ENCODE measurements around the gene COQ8A.

The COQ8A gene

GRCh38 chr1:226974544-226975258 is 34.6 kb downstream of the COQ8A start:
- DNase-seq, result no peak

- no peak for DNase-seq
These were observed 35.5 kb downstream of the COQ8A start for GRCh38 chr1:226975259-226976250.

- no peak for DNase-seq
These were observed 36.3 kb downstream of the COQ8A start for GRCh38 chr1:226976276-226976977.

GRCh38 chr1:226976978-226977642 is 37.0 kb downstream of the COQ8A start:
- no peak for DNase-seq

- no peak for DNase-seq
These were observed 37.7 kb downstream of the COQ8A start for GRCh38 chr1:226977643-226978431.

- no peak for DNase-seq
These were observed 38.5 kb downstream of the COQ8A start for GRCh38 chr1:226978432-226979114.

- DNase-seq, result no peak
These were observed 39.0 kb downstream of the COQ8A start for GRCh38 chr1:226979115-226979516.

- DNase-seq, result no peak
These were observed 39.5 kb downstream of the COQ8A start for GRCh38 chr1:226979517-226980121.

- no peak for DNase-seq
These were observed 40.0 kb downstream of the COQ8A start for GRCh38 chr1:226980122-226980560.

- DNase-seq, result no peak
These were observed 40.7 kb downstream of the COQ8A start for GRCh38 chr1:226980565-226981385.

GRCh38 chr1:226981386-226981817 is 41.3 kb downstream of the COQ8A start:
- DNase-seq, result no peak

- no peak for DNase-seq
These were observed 41.7 kb downstream of the COQ8A start for GRCh38 chr1:226981838-226982237.

GRCh38 chr1:226982451-226983177 is 42.5 kb downstream of the COQ8A start:
- DNase-seq, result no peak

GRCh38 chr1:226983247-226983991 is 43.3 kb downstream of the COQ8A start:
- no peak for DNase-seq

GRCh38 chr1:226983992-226984364 is 43.9 kb downstream of the COQ8A start:
- DNase-seq, result no peak

- no peak for DNase-seq
These were observed 44.6 kb downstream of the COQ8A start for GRCh38 chr1:226984521-226985238.

GRCh38 chr1:226985239-226985838 is 45.2 kb downstream of the COQ8A start:
- no peak for DNase-seq

All from NCI-H526 treated with DMSO at 0.1 percent for 48 hours (cell line).